T-cell (primary cell): ENCODE data around the gene EML4. TPM values are rescaled to one million over a fixed set of nuclear protein-coding genes. Genes with fewer than 3 reads are reported as not detected.
A peak's percentile ranks its signal among the peaks of the same experiment; 100 is the strongest.

Source experiments
- ATAC-seq, 4 experiments: fragments of 200-7000 bp in 3 of 4; fragments of 150-1000 bp in 1 of 4; cut with Tn5 transposase; replicated peaks in 1 of 4; 1 replicate in 3 of 4; 2 replicates in 1 of 4; pipeline ENCODE4 v1.10.0; 2021; ENCODE audit warnings: moderate library complexity in 3 of 4, mild to moderate bottlenecking in 2 of 4, moderate number of reproducible peaks in 1 of 4
- CTCF ChIA-PET, 2 donors: fragments of 300-600 bp; sonication (Branson Sonifier 250); formaldehyde crosslinking; loops; one replicate each; lab custom pipeline; 2022; ENCODE audit warnings: antibody characterized with exemption in 2 of 2; lab: Charles Lee
- POLR2A ChIA-PET, 2 donors: fragments of 300-600 bp; sonication (Branson Sonifier 250); formaldehyde crosslinking; loops; one replicate each; lab custom pipeline; 2022; ENCODE audit warnings: antibody characterized with exemption in 2 of 2; lab: Charles Lee
- DNase-seq, 35 experiments: peaks; one replicate each; pipeline versions ENCODE4 v3.0.0 to v3.0.0-alpha.2; 2013 to 2023
- H3K27ac ChIP-seq: one replicate; pipeline ENCODE4 v1.5.1; 2013; ENCODE audit warnings: low read length
- H3K27me3 ChIP-seq, 2 experiments: replicated peaks in 1 of 2; 1 replicate in 1 of 2; 2 replicates in 1 of 2; pipeline versions ENCODE4 v1.6.1 to v1.7.0; 2013; ENCODE audit warnings: low read length in 1 of 2, mixed read lengths in 1 of 2; ENCODE audit not compliant: control insufficient read depth in 2 of 2, insufficient read depth in 2 of 2; ENCODE audit errors: extremely low read depth in 1 of 2
- H3K36me3 ChIP-seq, 2 donors: 1 replicate in 1 of 2; 2 replicates in 1 of 2; pipeline versions ENCODE4 v1.6.1 to v1.7.0; 2013; ENCODE audit warnings: low read length in 1 of 2; ENCODE audit not compliant: control insufficient read depth in 2 of 2, insufficient read depth in 1 of 2; ENCODE audit errors: extremely low read depth in 1 of 2
- H3K4me1 ChIP-seq, 2 experiments: 1 replicate in 1 of 2; 2 replicates in 1 of 2; pipeline versions ENCODE4 v1.6.1 to v1.7.0; 2013; ENCODE audit warnings: low read length in 2 of 2, mixed read lengths in 1 of 2; ENCODE audit not compliant: insufficient read depth in 2 of 2, control insufficient read depth in 1 of 2; ENCODE audit errors: extremely low read depth in 1 of 2
- H3K4me3 ChIP-seq, 2 donors: 1 replicate in 1 of 2; 2 replicates in 1 of 2; pipeline versions ENCODE4 v1.5.1 to v1.7.0; 2013; ENCODE audit warnings: mild to moderate bottlenecking in 2 of 2, low read length in 1 of 2, moderate library complexity in 1 of 2; ENCODE audit not compliant: control insufficient read depth in 1 of 2; ENCODE audit errors: extremely low read depth in 1 of 2
- H3K9me3 ChIP-seq: 2 replicates; pipeline ENCODE4 v1.7.0; 2013
- H3K27ac Mint-ChIP-seq, 2 donors: one replicate each; pipeline ENCODE4 v1.8.0; 2020 to 2021; ENCODE audit warnings: mild to moderate bottlenecking in 2 of 2, mixed read lengths in 2 of 2
- H3K27me3 Mint-ChIP-seq, 2 donors: one replicate each; pipeline ENCODE4 v1.8.0; 2021 to 2022; ENCODE audit warnings: mixed read lengths in 2 of 2
- H3K36me3 Mint-ChIP-seq: one replicate; pipeline ENCODE4 v1.8.0; 2021; ENCODE audit warnings: mixed read lengths
- H3K4me1 Mint-ChIP-seq, 3 donors: one replicate each; pipeline ENCODE4 v1.8.0; 2020 to 2022; ENCODE audit warnings: mixed read lengths in 3 of 3, mild to moderate bottlenecking in 1 of 3
- H3K4me3 Mint-ChIP-seq, 3 donors: one replicate each; pipeline ENCODE4 v1.8.0; 2020 to 2022; ENCODE audit warnings: mild to moderate bottlenecking in 3 of 3, mixed read lengths in 3 of 3, moderate library complexity in 3 of 3
- H3K9me3 Mint-ChIP-seq, 3 donors: one replicate each; pipeline ENCODE4 v1.8.0; 2020 to 2022; ENCODE audit warnings: mixed read lengths in 3 of 3
- WGBS: methylation state at CpG from one replicate; pipeline ENCODE4 v1.1.5; 2013; ENCODE audit warnings: missing lambda C conversion rate; ENCODE audit not compliant: insufficient coverage; 5-methylcytosine and 5-hydroxymethylcytosine counted together
- total RNA-seq, 35 experiments: library from RNA in 6 of 35; stranded (reverse) in 6 of 35; fragments of 120-200 nt in 1 of 35; gene quantifications; one replicate each; pipeline versions ENCODE4 v1.2.1 to v1.2.4 and lab custom pipeline; 2013 to 2026

EML4 gene
- total RNA-seq, 5 donors from 2014 or later (not counting 1 experiment from before 2014, with no cell fraction given) = 101 to 223 (median 123) TPM

- no peak overlapping the region for H3K4me3 ChIP-seq
- no peak overlapping the region for H3K27ac ChIP-seq
- DNase-seq = no peak
- H3K4me1 ChIP-seq = peaks cover 30 to 61% of the 10 kb centered on the region in 2 experiments
- H3K27me3 ChIP-seq = no peaks in the 10 kb centered on the region
- 100% methylated on average over 1 of the region's 2 CpGs for WGBS
- CTCF ChIA-PET = interaction anchor here in 1 of 2 donors (0.5 to 2.3 kb wide), 3 partner anchors 10 to 45 kb away, joined by 3 to 8 read pairs (median 3); no protein-coding TSS in a partner anchor
- POLR2A ChIA-PET = interaction anchor here in 1 of 2 donors (1.2 kb wide), 1 partner anchor 16 kb away, joined by 7 read pairs; no protein-coding TSS in a partner anchor
- Mint-ChIP-seq H3K27me3 (no peaks in the 10 kb centered on the region), H3K4me1 (peaks cover 64 to 77% (median 76%) of the 10 kb centered on the region in 3 donors), H3K4me3 (no peak overlapping the region), H3K9me3 (no peaks in the 10 kb centered on the region), H3K27ac (peak overlapping the region; percentile 22 to 79), H3K36me3 (no peaks in the 10 kb centered on the region)
- H3K36me3 ChIP-seq = no peaks in the 10 kb centered on the region
- ATAC-seq = no peak
- no peaks in the 10 kb centered on the region for H3K9me3 ChIP-seq
Measured at GRCh38 chr2:42140496-42140895, 28.7 kb upstream of the EML4 start.

GRCh38 chr2:42141687-42142546, 27.2 kb upstream of the EML4 start:
- Histone ChIP-seq H3K4me3 (no peak overlapping the region), H3K4me1 (peaks cover 20 to 48% of the 10 kb centered on the region in 2 experiments), H3K36me3 (no peaks in the 10 kb centered on the region), H3K27ac (peak overlapping the region; percentile 40), H3K9me3 (no peaks in the 10 kb centered on the region), H3K27me3 (no peaks in the 10 kb centered on the region)
- peak overlapping the region in 2 of 3 donors; percentile 51 to 66 for H3K4me3 Mint-ChIP-seq
- no peaks in the 10 kb centered on the region for H3K36me3 Mint-ChIP-seq
- ChIA-PET POLR2A (interaction anchor here (0.5 to 1.2 kb wide), 4 partner anchors 17 to 319 kb away, joined by 3 to 7 read pairs (median 6); no protein-coding TSS in a partner anchor), CTCF (interaction anchor here in 1 of 2 donors (0.6 to 2.3 kb wide), 5 partner anchors 8 to 98 kb away, joined by 3 to 8 read pairs (median 4); no protein-coding TSS in a partner anchor)
- DNase-seq = peak in 4 of 35 experiments; percentile 4 to 47 (median 16)
- peak overlapping the region; percentile 79 to 87 for H3K27ac Mint-ChIP-seq
- no peaks in the 10 kb centered on the region for H3K9me3 Mint-ChIP-seq
- H3K4me1 Mint-ChIP-seq = peaks cover 53 to 65% (median 63%) of the 10 kb centered on the region in 3 donors
- WGBS = 40% methylated on average over 5 of the region's 13 CpGs
- H3K27me3 Mint-ChIP-seq = no peaks in the 10 kb centered on the region
- peak; percentile 66 to 83 (median 76) for ATAC-seq

- no peak overlapping the region for H3K4me3 ChIP-seq
- H3K27ac Mint-ChIP-seq = peak overlapping the region; percentile 69 to 87
- H3K27me3 Mint-ChIP-seq = no peaks in the 10 kb centered on the region
- no peak overlapping the region for H3K27ac ChIP-seq
- H3K4me1 Mint-ChIP-seq = peaks cover 47 to 58% (median 56%) of the 10 kb centered on the region in 3 donors
- no peaks in the 10 kb centered on the region for H3K9me3 ChIP-seq
- H3K4me1 ChIP-seq = peaks cover 16 to 40% of the 10 kb centered on the region in 2 experiments
- H3K4me3 Mint-ChIP-seq = peak overlapping the region in 1 of 3 donors; percentile 66
- no peaks in the 10 kb centered on the region for H3K9me3 Mint-ChIP-seq
- POLR2A ChIA-PET = no interaction called here
- WGBS = 87% methylated on average over 7 of the region's 9 CpGs
- CTCF ChIA-PET = interaction anchor here in 1 of 2 donors (0.6 to 2.3 kb wide), 4 partner anchors 9 to 98 kb away, joined by 3 to 8 read pairs (median 6); no protein-coding TSS in a partner anchor
- no peaks in the 10 kb centered on the region for H3K36me3 Mint-ChIP-seq
- no peak for DNase-seq
- no peak for ATAC-seq
- H3K27me3 ChIP-seq = no peaks in the 10 kb centered on the region
- H3K36me3 ChIP-seq = no peaks in the 10 kb centered on the region
Measured at GRCh38 chr2:42142547-42143184, 26.5 kb upstream of the EML4 start.

GRCh38 chr2:42147641-42148274, 21.4 kb upstream of the EML4 start:
- peaks cover 7% of the 10 kb centered on the region for H3K36me3 Mint-ChIP-seq
- POLR2A ChIA-PET = interaction anchor here in 1 of 2 donors (0.5 to 0.6 kb wide), 2 partner anchors 33 to 253 kb away, joined by 3 to 4 read pairs; no protein-coding TSS in a partner anchor
- DNase-seq (no peak), ATAC-seq (no peak)
- H3K27ac ChIP-seq = no peak overlapping the region
- H3K4me1 ChIP-seq = peaks cover 0 to under 1% of the 10 kb centered on the region in 2 experiments
- no peak overlapping the region for H3K4me3 Mint-ChIP-seq
- H3K27ac Mint-ChIP-seq = peak overlapping the region in 1 of 2 donors; percentile 16
- CTCF ChIA-PET = interaction anchor here (1.3 to 1.5 kb wide), 2 partner anchors 49 to 53 kb away, joined by 3 to 4 read pairs; no protein-coding TSS in a partner anchor
- no peak overlapping the region for H3K4me3 ChIP-seq
- 100% methylated on average over 4 of the region's 5 CpGs for WGBS
- H3K4me1 Mint-ChIP-seq = peaks cover 13 to 23% (median 16%) of the 10 kb centered on the region in 3 donors
- H3K36me3 ChIP-seq = no peaks in the 10 kb centered on the region
- no peaks in the 10 kb centered on the region for H3K27me3 Mint-ChIP-seq
- no peaks in the 10 kb centered on the region for H3K9me3 ChIP-seq
- H3K27me3 ChIP-seq = no peaks in the 10 kb centered on the region
- peaks cover 0 to 6% (median 2%) of the 10 kb centered on the region in 3 donors for H3K9me3 Mint-ChIP-seq

- no peak overlapping the region for H3K4me3 ChIP-seq
- ChIA-PET POLR2A (no interaction called here), CTCF (interaction anchor here (0.5 to 1.3 kb wide), 3 partner anchors 10 to 54 kb away, joined by 3 to 6 read pairs (median 3); no protein-coding TSS in a partner anchor)
- no peaks in the 10 kb centered on the region for H3K9me3 ChIP-seq
- DNase-seq = no peak
- H3K27ac ChIP-seq = no peak overlapping the region
- Mint-ChIP-seq H3K27me3 (no peaks in the 10 kb centered on the region), H3K36me3 (peaks cover 7% of the 10 kb centered on the region), H3K4me1 (peaks cover 5 to 12% (median 5%) of the 10 kb centered on the region in 3 donors), H3K9me3 (peaks cover 0 to 6% (median 2%) of the 10 kb centered on the region in 3 donors), H3K27ac (peak overlapping the region in 1 of 2 donors; percentile 6), H3K4me3 (no peak overlapping the region)
- H3K27me3 ChIP-seq = no peaks in the 10 kb centered on the region
- no peaks in the 10 kb centered on the region for H3K36me3 ChIP-seq
- H3K4me1 ChIP-seq = no peaks in the 10 kb centered on the region
- no peak for ATAC-seq
Measured at GRCh38 chr2:42150159-42150558, 19.0 kb upstream of the EML4 start.
